Measurements from ENCODE around the gene CMTR2. TPM values are rescaled to one million over a fixed set of nuclear protein-coding genes. Genes with fewer than 3 reads are reported as not detected.
"Not testable (repeated sequence)": the region's sequence is repeated elsewhere in the genome, so short reads cannot be mapped to it uniquely, and the experiment has no call there.

Gene CMTR2
- polyA plus RNA-seq, 1 of the 3 experiments (the other 2 are of a cell fraction) = 7.2 TPM

DNA sequence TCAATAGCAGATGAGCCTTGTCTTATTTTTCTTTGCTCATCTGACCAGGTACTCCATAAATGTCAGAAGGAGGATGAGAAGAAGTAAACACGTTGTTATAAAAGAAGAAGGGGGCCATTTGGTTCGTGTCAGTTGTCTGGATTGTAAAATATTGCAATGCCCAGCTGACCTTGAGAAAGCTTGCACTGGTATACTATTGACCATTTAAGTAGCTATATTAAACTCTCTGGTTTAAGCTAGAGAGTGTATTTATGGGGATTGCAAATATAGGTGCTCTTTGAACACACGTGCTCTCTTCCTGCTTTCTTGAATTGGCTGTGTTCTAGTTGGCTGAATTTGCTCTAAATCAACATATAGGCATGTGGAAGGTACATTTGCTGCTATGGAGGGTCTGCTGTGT, 26.1 kb upstream of the CMTR2 start (continued):
- no peak for TF ChIP-seq CHD2 (IDR thresholded peaks at IDR 0.05; ENCODE audit: low read length, partially characterized antibody)
- TF ChIP-seq, protein P1, sequence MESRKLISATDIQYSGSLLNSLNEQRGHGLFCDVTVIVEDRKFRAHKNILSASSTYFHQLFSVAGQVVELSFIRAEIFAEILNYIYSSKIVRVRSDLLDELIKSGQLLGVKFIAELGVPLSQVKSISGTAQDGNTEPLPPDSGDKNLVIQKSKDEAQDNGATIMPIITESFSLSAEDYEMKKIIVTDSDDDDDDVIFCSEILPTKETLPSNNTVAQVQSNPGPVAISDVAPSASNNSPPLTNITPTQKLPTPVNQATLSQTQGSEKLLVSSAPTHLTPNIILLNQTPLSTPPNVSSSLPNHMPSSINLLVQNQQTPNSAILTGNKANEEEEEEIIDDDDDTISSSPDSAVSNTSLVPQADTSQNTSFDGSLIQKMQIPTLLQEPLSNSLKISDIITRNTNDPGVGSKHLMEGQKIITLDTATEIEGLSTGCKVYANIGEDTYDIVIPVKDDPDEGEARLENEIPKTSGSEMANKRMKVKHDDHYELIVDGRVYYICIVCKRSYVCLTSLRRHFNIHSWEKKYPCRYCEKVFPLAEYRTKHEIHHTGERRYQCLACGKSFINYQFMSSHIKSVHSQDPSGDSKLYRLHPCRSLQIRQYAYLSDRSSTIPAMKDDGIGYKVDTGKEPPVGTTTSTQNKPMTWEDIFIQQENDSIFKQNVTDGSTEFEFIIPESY (IDR thresholded peaks at IDR 0.05; ENCODE audit: borderline replicate concordance, low read depth) = no peak
- no peak for TF ChIP-seq FOSL2 (IDR thresholded peaks at IDR 0.05; ENCODE audit: borderline replicate concordance, low read depth)
- no peak for TF ChIP-seq MEF2A (IDR thresholded peaks at IDR 0.05; ENCODE audit: borderline replicate concordance, low read depth)
- no peak for TF ChIP-seq RCOR1 (IDR thresholded peaks at IDR 0.05; ENCODE audit: low read length)

DNA sequence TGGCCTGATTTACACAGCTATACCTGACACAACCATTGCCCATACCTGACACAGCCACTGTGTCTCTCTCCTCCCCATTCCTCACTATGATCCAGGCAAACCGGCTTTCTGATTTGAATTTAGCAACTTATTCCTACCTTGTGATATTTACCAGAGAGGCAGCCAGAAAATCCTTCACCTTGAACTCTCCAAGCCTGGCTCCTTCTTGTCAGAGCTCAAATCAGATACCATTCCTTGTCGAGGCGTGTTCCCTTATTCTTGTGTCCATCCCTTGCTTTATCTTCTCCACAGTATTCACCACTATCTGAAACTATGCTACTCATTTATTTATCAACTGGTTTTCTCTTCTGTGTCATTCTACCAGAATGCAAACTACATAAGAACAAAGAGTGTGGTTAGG, 24.4 kb upstream of the CMTR2 start:
- H3K27me3 ChIP-seq (ENCODE audit: insufficient read depth); H3F3A ChIP-seq (replicated peaks; ENCODE audit: insufficient read depth); H2AFZ ChIP-seq (ENCODE audit: low read depth); DNase-seq; H3K4me1 ChIP-seq (ENCODE audit: control insufficient read depth in 1 of 2, insufficient read depth in 2 of 2, low read depth in 1 of 2, low read length in 1 of 2); POLR2A ChIA-PET; H3K9me3 ChIP-seq; H3K4me3 ChIP-seq (ENCODE audit: low read depth in 2 of 2, low read length in 1 of 2); H3K4me2 ChIP-seq; H3K79me2 ChIP-seq (ENCODE audit: insufficient read depth); H3K27ac ChIP-seq (ENCODE audit: low read depth in 2 of 2, low read length in 1 of 2); H4K20me1 ChIP-seq (ENCODE audit: insufficient read depth); H3K36me3 ChIP-seq (replicated peaks in 1 of 2; ENCODE audit: control insufficient read depth in 1 of 2, insufficient read depth in 2 of 2, low read length in 1 of 2); H3K9me2 ChIP-seq; H3K9ac ChIP-seq: not testable (repeated sequence)
- WGBS (ENCODE audit: low lambda C conversion rate) = 1% methylated on average over 3 of the region's 3 CpGs
- CTCF ChIA-PET = interaction anchor here (3.7 kb wide), 1 partner anchor 45 kb away, joined by 35 read pairs; the partner anchor contains the start of gene CALB2

DNA sequence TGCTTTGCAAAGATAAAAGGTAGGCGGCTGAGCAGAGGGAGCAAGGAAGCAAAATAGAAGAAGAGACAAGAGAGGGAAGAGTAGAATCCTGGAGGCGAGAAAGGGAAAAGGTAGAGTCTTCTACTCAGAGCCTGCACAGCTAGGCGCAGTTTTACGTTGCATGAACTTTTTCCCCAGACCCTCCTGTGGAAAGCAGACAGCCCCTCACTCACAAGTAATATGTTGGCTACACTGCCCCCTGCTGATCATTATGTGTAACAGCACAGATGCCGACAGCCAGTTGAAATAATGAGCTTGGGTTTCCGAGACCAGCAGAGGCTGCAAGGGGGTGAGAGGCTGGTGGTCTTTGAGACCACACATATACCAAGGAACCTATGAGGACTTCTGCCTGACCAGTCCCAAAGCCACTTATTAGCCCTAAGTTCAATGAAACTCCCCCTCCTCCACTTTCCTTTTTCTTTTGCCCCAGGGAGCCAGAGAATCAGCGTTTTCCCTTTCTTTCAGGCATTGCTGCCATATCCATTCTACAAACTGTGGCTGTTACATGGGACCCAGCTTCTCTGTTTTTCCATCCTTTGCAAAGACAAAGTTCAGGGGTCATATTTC, 22.5 kb upstream of the CMTR2 start:
- Histone ChIP-seq H3K9me2 (no peaks in the 10 kb centered on the region), H3F3A (replicated peaks; ENCODE audit: insufficient read depth) (no peaks in the 10 kb centered on the region), H3K79me2 (ENCODE audit: insufficient read depth) (no peaks in the 10 kb centered on the region), H2AFZ (ENCODE audit: low read depth) (no peak overlapping the region), H3K36me3 (replicated peaks in 1 of 2; ENCODE audit: control insufficient read depth in 1 of 2, insufficient read depth in 2 of 2, low read length in 1 of 2) (no peaks in the 10 kb centered on the region), H3K9ac (no peak overlapping the region), H3K4me3 (ENCODE audit: low read depth in 2 of 2, low read length in 1 of 2) (no peak overlapping the region; a peak in 1 of 4 replicates), H3K4me1 (ENCODE audit: control insufficient read depth in 1 of 2, insufficient read depth in 2 of 2, low read depth in 1 of 2, low read length in 1 of 2) (no peaks in the 10 kb centered on the region), H3K4me2 (no peak overlapping the region), H4K20me1 (ENCODE audit: insufficient read depth) (no peaks in the 10 kb centered on the region), H3K27ac (ENCODE audit: low read depth in 2 of 2, low read length in 1 of 2) (no peak overlapping the region), H3K9me3 (no peaks in the 10 kb centered on the region), H3K27me3 (ENCODE audit: insufficient read depth) (no peaks in the 10 kb centered on the region)
- WGBS (ENCODE audit: low lambda C conversion rate) = 18% methylated on average over 7 of the region's 7 CpGs
- DNase-seq = peak; percentile 61
- ChIA-PET CTCF (interaction anchor here (0.5 to 3.7 kb wide), 57 partner anchors 8 to 315 kb away, joined by 3 to 35 read pairs (median 5); partner anchors contain the start of genes CALB2, CMTR2 and HYDIN), POLR2A (no interaction called here)
- TF ChIP-seq ELF1 (IDR thresholded peaks at IDR 0.05) (no peak), CTCF (IDR thresholded peaks at IDR 0.05) (peak; percentile 85), RAD21 (IDR thresholded peaks at IDR 0.05; ENCODE audit: low read length) (peak; percentile 88), SMC3 (IDR thresholded peaks at IDR 0.05; ENCODE audit: low read depth, low read length) (peak; percentile 81)
- TF ChIP-seq, protein P2, sequence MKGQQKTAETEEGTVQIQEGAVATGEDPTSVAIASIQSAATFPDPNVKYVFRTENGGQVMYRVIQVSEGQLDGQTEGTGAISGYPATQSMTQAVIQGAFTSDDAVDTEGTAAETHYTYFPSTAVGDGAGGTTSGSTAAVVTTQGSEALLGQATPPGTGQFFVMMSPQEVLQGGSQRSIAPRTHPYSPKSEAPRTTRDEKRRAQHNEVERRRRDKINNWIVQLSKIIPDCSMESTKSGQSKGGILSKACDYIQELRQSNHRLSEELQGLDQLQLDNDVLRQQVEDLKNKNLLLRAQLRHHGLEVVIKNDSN (IDR thresholded peaks at IDR 0.05; ENCODE audit: borderline replicate concordance, low read depth) = no peak
